ENCODE measurements around the gene ZDHHC19. TPM values are rescaled to one million over a fixed set of nuclear protein-coding genes. Genes with fewer than 3 reads are reported as not detected.
A peak's percentile ranks its signal among the peaks of the same experiment; 100 is the strongest.

The ZDHHC19 gene
- total RNA-seq, 1 donor from 2014 or later, result not detected

GRCh38 chr3:196232154-196232881 lies 21.1 kb upstream of the ZDHHC19 start:
- DNase-seq (ENCODE audit: low read depth), result no peak
- Mint-ChIP-seq H3K27me3 (ENCODE audit: low read depth, unreplicated experiment) (no peaks in the 10 kb centered on the region), H3K27ac (ENCODE audit: unreplicated experiment) (no peak overlapping the region), H3K36me3 (ENCODE audit: low read depth, unreplicated experiment) (peaks cover 13% of the 10 kb centered on the region), H3K4me3 (ENCODE audit: unreplicated experiment) (no peak overlapping the region), H3K4me1 (ENCODE audit: low read depth, unreplicated experiment) (peaks cover 6% of the 10 kb centered on the region), H3K9me3 (ENCODE audit: unreplicated experiment) (no peaks in the 10 kb centered on the region)
- Histone ChIP-seq H3K27ac (ENCODE audit: low read depth, low read length) (no peak overlapping the region), H2AFZ (ENCODE audit: low read depth, low read length) (no peak overlapping the region), H4K20me1 (ENCODE audit: insufficient read depth, low read length) (peaks cover 10% of the 10 kb centered on the region), H3K4me1 (ENCODE audit: insufficient read depth, low read length) (no peaks in the 10 kb centered on the region), H3K27me3 (ENCODE audit: insufficient read depth, low read length) (no peaks in the 10 kb centered on the region), H3K9me3 (ENCODE audit: insufficient read depth, low read depth, low read length) (no peaks in the 10 kb centered on the region), H3K4me2 (ENCODE audit: low read length) (no peak overlapping the region), H3K4me3 (ENCODE audit: insufficient read depth, low read depth, low read length) (no peak overlapping the region), H3K36me3 (ENCODE audit: insufficient read depth, low read length) (peaks cover 6% of the 10 kb centered on the region), H3K79me2 (ENCODE audit: insufficient read depth, low read length) (no peaks in the 10 kb centered on the region), H3K9ac (ENCODE audit: low read length) (no peak overlapping the region)
- no peak for FAIRE-seq
- no peak for TF ChIP-seq CTCF (IDR thresholded peaks at IDR 0.05; ENCODE audit: insufficient read depth, low read depth, low read length)
- no peak for TF ChIP-seq EZH2 (IDR thresholded peaks at IDR 0.05; ENCODE audit: insufficient read depth, low read length)

- no peak overlapping the region for H3K4me2 ChIP-seq (ENCODE audit: low read length)
- H3K36me3 Mint-ChIP-seq (ENCODE audit: low read depth, unreplicated experiment), result peaks cover 7% of the 10 kb centered on the region
- no peak overlapping the region for H3K4me3 ChIP-seq (ENCODE audit: insufficient read depth, low read depth, low read length)
- no peaks in the 10 kb centered on the region for H3K9me3 Mint-ChIP-seq (ENCODE audit: unreplicated experiment)
- H3K9ac ChIP-seq (ENCODE audit: low read length), result no peak overlapping the region
- peaks cover 8% of the 10 kb centered on the region for H3K4me1 Mint-ChIP-seq (ENCODE audit: low read depth, unreplicated experiment)
- no peak for FAIRE-seq
- H3K27ac Mint-ChIP-seq (ENCODE audit: unreplicated experiment), result no peak overlapping the region
- DNase-seq (ENCODE audit: low read depth), result peak; percentile 11
- H3K36me3 ChIP-seq (ENCODE audit: insufficient read depth, low read length), result no peaks in the 10 kb centered on the region
- no peak overlapping the region for H2AFZ ChIP-seq (ENCODE audit: low read depth, low read length)
- H3K27me3 ChIP-seq (ENCODE audit: insufficient read depth, low read length), result peaks cover under 1% of the 10 kb centered on the region
- H3K79me2 ChIP-seq (ENCODE audit: insufficient read depth, low read length), result no peaks in the 10 kb centered on the region
- H3K27me3 Mint-ChIP-seq (ENCODE audit: low read depth, unreplicated experiment), result no peaks in the 10 kb centered on the region
- H3K9me3 ChIP-seq (ENCODE audit: insufficient read depth, low read depth, low read length), result no peaks in the 10 kb centered on the region
- H3K4me3 Mint-ChIP-seq (ENCODE audit: unreplicated experiment), result peak overlapping the region; percentile 22
- no peaks in the 10 kb centered on the region for H4K20me1 ChIP-seq (ENCODE audit: insufficient read depth, low read length)
- no peak overlapping the region for H3K27ac ChIP-seq (ENCODE audit: low read depth, low read length)
- TF ChIP-seq CTCF (IDR thresholded peaks at IDR 0.05; ENCODE audit: insufficient read depth, low read depth, low read length) (no peak), EZH2 (IDR thresholded peaks at IDR 0.05; ENCODE audit: insufficient read depth, low read length) (no peak)
- H3K4me1 ChIP-seq (ENCODE audit: insufficient read depth, low read length), result no peaks in the 10 kb centered on the region
Measured at GRCh38 chr3:196227629-196228493, 16.7 kb upstream of the ZDHHC19 start.

Data from astrocyte (in vitro differentiated cells and primary cell).